ENCODE results near the gene WDTC1. TPM values are rescaled to one million over a fixed set of nuclear protein-coding genes. Genes with fewer than 3 reads are reported as not detected.

Gene WDTC1
- total RNA-seq, 1 donor from 2014 or later: 16.3 TPM

- ATAC-seq: no peak
These were observed 69.1 kb downstream of the WDTC1 start for GRCh38 chr1:27303509-27303908.

- ATAC-seq: no peak
These were observed 71.6 kb downstream of the WDTC1 start for GRCh38 chr1:27306071-27306470.

- ATAC-seq: peak; percentile 61
These were observed 72.7 kb downstream of the WDTC1 start for GRCh38 chr1:27306892-27307761.

GRCh38 chr1:27307874-27308598, 73.6 kb downstream of the WDTC1 start:
- ATAC-seq: no peak

GRCh38 chr1:27314169-27314568, 79.7 kb downstream of the WDTC1 start:
- peak; percentile 7 for ATAC-seq

GRCh38 chr1:27314737-27315136, 80.3 kb downstream of the WDTC1 start:
- no peak for ATAC-seq

GRCh38 chr1:27316860-27317259, 82.4 kb downstream of the WDTC1 start:
- peak; percentile 53 for ATAC-seq

GRCh38 chr1:27318136-27318535, 83.7 kb downstream of the WDTC1 start:
- no peak for ATAC-seq

- ATAC-seq: no peak
These were observed 84.2 kb downstream of the WDTC1 start for GRCh38 chr1:27318596-27318995.

- peak; percentile 96 for ATAC-seq
These were observed 87.6 kb downstream of the WDTC1 start, which contains the start of gene TMEM222 for GRCh38 chr1:27321813-27322568. Gene TMEM222, plus strand, starts transcription at chr1:27322163. Its CDS starts 35 bp downstream, at chr1:27322198.

- ATAC-seq: no peak
These were observed 88.3 kb downstream of the WDTC1 start for GRCh38 chr1:27322569-27323240.

GRCh38 chr1:27325286-27325685, 90.9 kb downstream of the WDTC1 start:
- ATAC-seq: no peak

- ATAC-seq: no peak
These were observed 93.5 kb downstream of the WDTC1 start for GRCh38 chr1:27327964-27328363.

- ATAC-seq: no peak
These were observed 96.4 kb downstream of the WDTC1 start for GRCh38 chr1:27330786-27331185.

GRCh38 chr1:27331426-27331825, 97.0 kb downstream of the WDTC1 start:
- no peak for ATAC-seq

- ATAC-seq: no peak
These were observed 97.5 kb downstream of the WDTC1 start for GRCh38 chr1:27331922-27332321.

GRCh38 chr1:27332536-27333281, 98.3 kb downstream of the WDTC1 start:
- ATAC-seq: peak; percentile 31

GRCh38 chr1:27333717-27334279, 99.4 kb downstream of the WDTC1 start:
- no peak for ATAC-seq

- ATAC-seq: no peak
These were observed 101.3 kb downstream of the WDTC1 start for GRCh38 chr1:27335506-27336422.

- ATAC-seq: no peak
These were observed 102.3 kb downstream of the WDTC1 start for GRCh38 chr1:27336756-27337155.

Data from esophagus mucosa (tissue), 1 donor.